D721Med (cell line): ENCODE measurements around the gene RRBP1.

Source experiments
- DNase-seq: peaks from one replicate; pipeline ENCODE4 v3.0.0; 2011; ENCODE audit warnings: low spot score; ENCODE audit not compliant: insufficient read length
- FAIRE-seq: peaks from 2 replicates; lab custom pipeline; 2011; peaks lifted over from hg19 to GRCh38; lab: Jason Lieb, UNC
- TF ChIP-seq, protein P1 (sequence below): IDR thresholded peaks from 2 replicates; pipeline ENCODE4 v1.5.1; 2012; ENCODE audit warnings: mild to moderate bottlenecking, control low read depth; ENCODE audit not compliant: insufficient read depth; ENCODE audit errors: missing control alignments

Gene RRBP1

GRCh38 chr20:17658648-17658993, 23.4 kb downstream of the RRBP1 start:
- DNase-seq: no peak
- FAIRE-seq: no peak
- TF ChIP-seq, protein P1, sequence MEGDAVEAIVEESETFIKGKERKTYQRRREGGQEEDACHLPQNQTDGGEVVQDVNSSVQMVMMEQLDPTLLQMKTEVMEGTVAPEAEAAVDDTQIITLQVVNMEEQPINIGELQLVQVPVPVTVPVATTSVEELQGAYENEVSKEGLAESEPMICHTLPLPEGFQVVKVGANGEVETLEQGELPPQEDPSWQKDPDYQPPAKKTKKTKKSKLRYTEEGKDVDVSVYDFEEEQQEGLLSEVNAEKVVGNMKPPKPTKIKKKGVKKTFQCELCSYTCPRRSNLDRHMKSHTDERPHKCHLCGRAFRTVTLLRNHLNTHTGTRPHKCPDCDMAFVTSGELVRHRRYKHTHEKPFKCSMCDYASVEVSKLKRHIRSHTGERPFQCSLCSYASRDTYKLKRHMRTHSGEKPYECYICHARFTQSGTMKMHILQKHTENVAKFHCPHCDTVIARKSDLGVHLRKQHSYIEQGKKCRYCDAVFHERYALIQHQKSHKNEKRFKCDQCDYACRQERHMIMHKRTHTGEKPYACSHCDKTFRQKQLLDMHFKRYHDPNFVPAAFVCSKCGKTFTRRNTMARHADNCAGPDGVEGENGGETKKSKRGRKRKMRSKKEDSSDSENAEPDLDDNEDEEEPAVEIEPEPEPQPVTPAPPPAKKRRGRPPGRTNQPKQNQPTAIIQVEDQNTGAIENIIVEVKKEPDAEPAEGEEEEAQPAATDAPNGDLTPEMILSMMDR: no peak

DNA sequence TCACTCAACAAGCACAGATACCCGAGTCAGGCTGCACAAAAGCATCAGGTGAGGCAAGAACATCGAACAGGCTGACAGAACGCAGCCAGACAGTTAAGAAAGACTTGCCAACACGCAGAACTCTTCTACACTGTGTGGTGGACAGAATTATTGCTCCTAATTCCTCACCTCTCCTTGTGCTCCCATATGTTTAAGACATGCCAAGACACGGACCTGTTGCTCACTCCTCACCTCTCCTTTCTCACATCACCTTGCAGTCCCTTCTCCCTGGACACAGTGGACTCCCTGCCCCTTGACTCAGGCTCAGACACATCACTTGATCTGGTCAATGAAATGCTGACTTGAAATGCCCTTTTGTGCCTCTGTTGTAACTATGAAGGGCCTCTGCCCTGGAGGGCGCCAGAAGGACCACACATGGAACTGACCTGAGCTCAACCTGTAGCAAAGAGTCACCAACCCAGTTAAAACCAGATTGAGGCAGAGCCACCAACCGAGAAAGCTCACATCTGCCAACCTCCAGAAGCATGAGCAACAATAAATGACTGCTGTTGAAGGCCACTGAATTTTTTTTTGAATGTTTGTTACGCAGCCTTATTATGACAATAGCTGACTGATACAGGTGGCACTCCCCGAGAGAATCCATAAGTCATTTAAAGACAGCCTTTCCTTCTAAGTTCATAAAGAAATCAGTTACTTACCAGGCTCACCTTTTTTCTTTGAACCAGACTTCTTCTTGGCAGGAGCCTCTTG, 24.0 kb downstream of the RRBP1 start:
- TF ChIP-seq, protein P1: no peak
- no peak for FAIRE-seq

DNA sequence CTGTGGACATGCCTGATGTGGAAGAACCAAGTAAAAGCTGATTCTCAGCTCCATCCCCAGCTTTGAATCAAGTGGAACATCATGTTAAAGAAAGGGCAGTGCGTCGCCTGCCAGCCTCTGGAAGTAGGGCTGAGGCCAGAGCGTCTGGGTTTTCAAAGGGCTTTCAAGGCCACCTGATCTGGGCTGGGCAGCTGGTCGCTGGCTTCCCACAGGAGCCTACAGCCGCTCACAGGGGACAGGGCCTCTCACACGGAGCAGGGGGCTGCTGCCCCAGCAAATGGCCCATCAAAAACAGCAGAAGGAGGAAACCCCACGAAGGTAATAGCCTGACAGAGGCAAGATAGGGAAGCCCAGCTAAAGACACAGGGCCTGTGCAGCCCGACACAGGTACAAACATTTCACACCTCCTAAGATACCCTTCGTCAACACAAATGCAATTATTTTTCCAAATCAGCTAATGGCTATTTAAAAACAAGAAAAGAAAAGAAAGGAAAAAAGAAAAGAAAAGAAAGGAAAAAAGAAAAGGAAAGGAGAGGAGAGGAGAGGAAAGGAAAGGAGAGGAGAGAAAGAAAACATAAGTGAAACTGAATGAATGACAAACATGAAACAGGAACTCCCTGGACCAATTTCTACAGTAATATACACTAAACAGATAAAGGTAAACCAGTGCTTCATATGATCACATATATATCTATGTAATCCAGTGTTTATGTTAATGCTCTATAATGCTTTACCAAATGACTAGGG, 24.8 kb downstream of the RRBP1 start:
- no peak for DNase-seq
- no peak for FAIRE-seq
- TF ChIP-seq, protein P1: no peak

More for the DNA sequence above, 24.0 kb downstream of the RRBP1 start:
- no peak for DNase-seq

- no peak for DNase-seq
- TF ChIP-seq, protein P1: no peak
Observed at GRCh38 chr20:17655865-17656479, 26.1 kb downstream of the RRBP1 start.

GRCh38 chr20:17655286-17655651, 26.8 kb downstream of the RRBP1 start:
- TF ChIP-seq, protein P1: no peak
- no peak for DNase-seq
- no peak for FAIRE-seq

More at GRCh38 chr20:17655865-17656479, 26.1 kb downstream of the RRBP1 start:
- no peak for FAIRE-seq

- FAIRE-seq: no peak
- TF ChIP-seq, protein P1: peak; percentile 45
- DNase-seq: no peak
Observed at GRCh38 chr20:17654649-17655285, 27.3 kb downstream of the RRBP1 start.
